DMS53 treated with DMSO at 0.1 percent for 48 hours (cell line): ENCODE data around the gene FSD1.
"Not testable (repeated sequence)": the region's sequence is repeated elsewhere in the genome, so short reads cannot be mapped to it uniquely, and the experiment has no call there.

Experiments
- DNase-seq: peaks from one replicate; lab custom pipeline; 2025; ENCODE audit not compliant: unreplicated experiment; lab: John Stamatoyannopoulos, UW

The FSD1 gene

DNA sequence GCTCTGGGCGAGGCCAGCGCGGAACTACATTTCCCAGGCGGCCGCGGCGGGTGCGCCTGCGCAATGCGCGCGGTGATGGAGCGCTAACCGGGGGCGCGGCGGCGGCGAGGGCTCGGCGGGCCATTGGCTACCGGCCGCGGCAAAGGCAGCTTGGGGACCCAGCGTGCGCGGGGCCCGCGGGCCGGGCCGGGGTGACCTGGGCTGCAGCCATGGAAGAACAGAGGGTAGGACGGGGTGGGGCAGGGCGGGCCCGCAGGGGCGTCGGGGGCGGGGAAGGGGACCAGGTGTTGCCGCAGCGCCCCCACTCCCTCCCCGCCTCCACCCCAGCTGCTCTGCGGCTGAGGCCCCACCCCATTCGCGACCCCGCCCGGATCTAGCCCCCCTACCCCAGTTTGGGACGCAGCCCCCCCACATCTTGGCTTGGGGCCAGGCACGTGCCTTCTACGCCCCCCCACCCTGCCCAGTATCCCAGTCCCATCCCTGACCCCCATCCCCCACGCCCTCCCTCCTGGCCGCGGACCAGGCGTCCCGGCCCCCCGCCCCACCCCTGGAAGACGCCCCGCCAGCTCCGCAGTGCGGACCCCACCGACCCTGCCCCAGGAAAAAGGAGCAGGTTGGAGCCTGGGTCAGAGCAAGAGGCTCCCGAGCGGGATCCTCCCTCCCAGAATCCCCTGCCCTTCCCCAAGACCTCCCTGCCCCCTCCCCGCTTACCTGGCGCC lies at the start of gene FSD1:
FSD1 (plus strand) TSS at position 61 of the 719 bp plus-strand sequence; CDS start at position 210, 149 bp downstream.
- no peak for DNase-seq

DNA sequence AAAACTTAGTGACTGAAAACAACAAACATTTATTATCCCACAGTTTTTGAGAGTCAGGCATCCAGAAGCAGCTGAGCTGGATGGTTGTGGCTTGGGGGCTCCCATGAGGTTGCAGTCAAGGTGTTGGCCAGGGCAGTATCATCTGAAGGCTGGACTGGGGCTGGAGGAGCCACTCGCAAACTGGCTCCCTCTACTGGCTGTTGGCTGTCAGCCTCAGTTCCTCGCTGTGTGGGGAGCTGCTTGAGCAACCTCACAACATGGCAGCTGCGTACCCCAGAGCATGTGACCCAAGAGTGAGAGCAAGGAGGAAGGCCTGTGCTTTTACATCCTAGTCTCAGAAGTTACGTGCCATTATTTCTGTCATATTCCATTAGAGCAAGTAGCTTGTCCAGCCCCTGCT lies 47.8 kb upstream of the FSD1 start:
- no peak for DNase-seq

DNA sequence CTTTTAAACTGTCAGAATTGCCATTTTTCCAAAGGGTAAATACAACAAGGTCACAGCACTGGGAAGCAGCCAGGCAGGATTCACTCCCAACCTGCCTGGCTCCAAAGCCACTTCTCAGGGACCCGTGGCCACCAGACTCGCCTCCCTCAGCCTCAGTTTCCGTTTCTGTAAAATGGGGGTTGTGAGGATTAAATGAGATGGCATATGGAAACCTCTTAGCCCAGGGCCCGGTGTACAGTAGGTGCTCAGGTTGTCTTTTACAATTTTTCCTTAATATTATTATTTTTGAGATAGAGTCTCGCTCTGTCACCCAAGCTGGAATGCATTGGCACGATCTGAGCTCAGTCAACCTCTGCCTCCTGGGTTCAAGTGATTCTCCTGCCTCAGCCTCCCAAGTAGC lies 47.4 kb upstream of the FSD1 start:
- no peak for DNase-seq

DNA sequence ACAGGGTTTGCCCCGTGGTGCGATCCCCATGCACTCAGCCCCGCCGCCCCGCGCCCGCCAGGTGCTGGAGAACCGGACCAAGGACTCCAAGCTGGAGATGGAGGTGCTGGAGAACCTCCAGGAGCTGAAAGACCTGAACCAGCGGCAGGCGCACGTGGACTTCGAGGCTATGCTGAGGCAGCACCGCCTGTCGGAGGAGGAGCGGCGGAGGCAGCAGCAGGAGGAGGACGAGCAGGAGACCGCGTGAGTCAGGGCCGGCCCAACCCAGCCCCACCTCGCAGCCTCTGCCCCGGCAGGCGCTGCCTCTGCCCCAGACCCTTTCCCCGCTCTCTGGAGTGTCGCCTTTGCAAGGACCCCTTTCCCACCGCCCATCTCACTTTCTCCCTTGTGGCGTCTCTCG lies 46.2 kb upstream of the FSD1 start:
- DNase-seq: no peak

DNA sequence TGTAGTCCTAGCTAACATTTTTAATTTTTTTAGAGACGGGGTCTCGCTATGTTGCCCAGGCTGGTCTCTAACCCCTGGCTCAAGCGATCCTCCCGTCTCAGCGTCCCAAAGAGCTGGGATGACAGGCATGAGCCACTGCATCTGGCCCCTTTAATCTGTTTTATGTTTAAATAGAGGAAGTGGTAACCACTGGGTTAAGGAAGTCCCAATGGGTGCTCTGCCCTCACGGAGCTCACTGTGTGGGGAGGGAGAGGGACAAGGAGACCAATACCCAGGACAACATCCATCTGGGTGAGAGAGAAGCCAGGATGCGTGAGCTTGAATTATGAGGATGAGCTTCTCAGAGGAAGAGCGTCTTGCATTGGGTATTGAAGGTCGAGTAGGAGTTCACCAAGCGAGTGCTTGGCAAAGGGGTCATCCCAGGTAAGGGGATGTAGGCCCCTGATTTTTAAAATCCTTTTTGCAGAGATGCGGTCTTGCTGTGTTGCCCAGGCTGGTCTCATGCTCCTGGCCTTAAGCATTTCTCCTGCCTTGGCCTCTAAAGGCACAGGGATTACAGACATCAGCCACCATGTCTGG lies 43.7 kb upstream of the FSD1 start:
- no peak for DNase-seq

DNA sequence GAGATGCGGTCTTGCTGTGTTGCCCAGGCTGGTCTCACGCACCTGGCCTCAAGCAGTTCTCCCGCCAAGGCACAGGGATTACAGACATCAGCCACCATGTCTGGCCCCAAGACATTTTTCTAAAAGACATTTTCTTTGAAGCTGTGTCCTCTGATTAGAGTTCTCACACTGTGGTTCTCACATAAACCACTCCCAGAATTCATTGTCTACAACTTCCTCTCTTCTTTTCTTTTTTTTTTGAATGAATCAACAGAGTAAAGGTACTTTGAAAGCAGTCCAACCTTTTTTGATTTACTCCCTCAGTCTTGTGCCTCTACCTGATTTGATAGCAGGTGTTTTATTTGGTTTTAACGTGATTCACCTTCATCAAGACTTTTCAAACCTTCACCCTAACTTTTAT lies 39.6 kb upstream of the FSD1 start:
- DNase-seq: no peak

DNA sequence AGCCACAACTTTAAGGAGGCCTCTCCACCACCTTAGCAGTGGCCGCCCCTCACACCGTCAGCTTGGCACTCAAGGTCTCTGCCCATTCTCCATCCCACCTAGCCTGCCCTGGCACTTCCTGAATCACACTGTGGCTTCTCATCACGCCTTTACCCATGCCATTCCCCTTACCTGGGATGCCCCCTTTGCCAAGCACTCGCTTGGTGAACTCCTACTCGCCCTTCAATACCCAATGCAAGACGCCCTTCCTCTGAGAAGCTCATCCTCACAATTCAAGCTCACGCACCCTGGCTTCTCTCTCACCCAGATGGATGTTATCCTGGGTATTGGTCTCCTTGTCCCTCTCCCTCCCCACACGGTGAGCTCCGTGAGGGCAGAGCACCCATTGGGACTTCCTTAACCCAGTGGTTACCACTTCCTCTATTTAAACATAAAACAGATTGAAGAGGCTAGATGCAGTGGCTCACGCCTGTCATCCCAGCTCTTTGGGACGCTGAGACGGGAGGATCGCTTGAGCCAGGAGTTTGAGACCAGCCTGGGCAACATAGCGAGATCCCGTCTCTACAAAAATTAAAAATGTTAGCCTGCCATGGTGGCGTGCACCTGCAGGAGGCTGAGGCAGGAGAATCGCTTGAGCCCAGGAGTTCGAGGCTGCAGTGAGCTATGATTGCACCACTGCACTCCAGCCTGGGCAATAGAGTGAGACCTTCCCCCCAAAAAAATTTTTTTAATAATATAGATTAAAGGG lies 38.0 kb upstream of the FSD1 start:
- DNase-seq: no peak

DNA sequence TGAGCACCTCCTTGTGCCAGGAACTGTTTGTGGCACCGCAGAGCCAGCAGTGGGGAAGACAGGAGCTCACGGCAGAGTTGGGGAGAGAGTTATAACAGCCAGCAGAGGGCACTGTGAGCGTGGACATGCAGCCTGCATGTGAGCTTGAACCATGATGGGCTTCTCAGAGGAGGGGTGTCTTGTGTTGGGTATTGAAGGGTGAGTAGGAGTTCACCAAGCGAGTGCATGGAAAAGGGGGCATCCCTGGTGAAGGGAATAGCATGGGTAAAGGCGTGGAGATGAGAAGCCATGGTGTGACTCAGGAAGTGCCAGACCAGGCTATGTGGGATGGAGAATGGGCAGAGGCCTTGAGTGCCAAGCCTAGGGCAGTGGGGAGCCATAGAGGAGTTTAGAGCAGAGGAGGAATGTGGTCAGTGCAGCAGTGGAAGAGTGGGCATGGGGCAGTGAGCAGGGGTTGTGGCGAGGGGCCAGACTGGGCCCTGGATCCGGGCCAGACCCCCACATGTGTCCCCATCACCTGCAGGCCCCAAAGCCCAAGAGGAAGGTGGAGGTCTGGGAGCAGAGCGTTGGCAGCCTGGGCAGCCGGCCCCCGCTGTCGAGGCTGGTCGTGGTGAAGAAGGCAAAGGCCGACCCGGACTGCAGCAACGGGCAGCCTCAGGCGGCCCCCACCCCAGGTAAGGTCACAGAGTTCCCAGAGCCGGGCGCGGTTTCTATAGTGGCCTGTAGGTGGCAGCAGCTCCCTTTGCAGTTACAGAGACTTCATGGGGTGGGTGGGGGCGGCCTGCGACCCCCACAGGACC lies 37.1 kb upstream of the FSD1 start:
- DNase-seq: no peak

DNA sequence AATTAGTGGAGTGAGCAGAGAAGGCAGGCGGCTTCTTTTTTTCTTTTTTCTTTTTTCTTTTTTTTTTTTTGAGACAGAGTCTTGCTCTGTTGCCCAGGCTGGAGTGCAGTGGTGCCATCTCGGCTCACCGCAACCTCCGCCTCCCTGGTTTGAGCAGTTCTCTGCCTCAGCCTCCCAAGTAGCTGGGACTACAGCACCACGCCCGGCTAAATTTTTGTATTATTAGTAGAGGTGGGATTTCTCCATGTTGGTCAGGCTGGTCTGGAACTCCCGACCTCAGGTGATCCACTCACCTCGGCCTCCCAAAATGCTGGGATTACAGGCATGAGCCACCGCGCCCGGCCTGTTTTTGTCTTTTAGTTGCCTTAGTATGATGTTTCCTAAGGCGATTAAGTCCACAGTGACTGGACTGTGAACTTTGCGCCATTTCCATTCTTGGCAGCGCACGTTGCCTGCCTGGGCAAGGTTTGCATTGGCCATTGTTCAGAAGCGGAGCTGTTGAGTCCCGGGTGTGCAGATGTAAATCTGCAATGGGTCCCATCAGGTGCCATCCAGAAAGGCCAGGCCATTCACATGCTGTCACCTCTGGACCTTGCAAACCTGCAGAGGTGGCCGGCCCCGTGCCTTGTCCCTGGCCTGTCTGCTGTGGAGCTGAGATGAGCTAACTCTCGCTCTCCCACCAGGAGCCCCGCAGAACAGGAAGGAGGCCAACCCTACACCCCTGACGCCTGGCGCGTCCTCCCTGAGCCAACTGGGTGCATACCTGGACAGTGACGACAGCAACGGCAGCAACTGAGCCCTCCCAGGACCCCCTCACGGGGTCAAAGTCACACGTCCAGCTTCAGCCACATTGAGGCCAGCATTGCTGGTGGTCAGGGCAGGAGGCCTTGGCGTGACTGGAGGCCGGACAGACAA lies 36.2 kb upstream of the FSD1 start:
- DNase-seq: no peak

DNA sequence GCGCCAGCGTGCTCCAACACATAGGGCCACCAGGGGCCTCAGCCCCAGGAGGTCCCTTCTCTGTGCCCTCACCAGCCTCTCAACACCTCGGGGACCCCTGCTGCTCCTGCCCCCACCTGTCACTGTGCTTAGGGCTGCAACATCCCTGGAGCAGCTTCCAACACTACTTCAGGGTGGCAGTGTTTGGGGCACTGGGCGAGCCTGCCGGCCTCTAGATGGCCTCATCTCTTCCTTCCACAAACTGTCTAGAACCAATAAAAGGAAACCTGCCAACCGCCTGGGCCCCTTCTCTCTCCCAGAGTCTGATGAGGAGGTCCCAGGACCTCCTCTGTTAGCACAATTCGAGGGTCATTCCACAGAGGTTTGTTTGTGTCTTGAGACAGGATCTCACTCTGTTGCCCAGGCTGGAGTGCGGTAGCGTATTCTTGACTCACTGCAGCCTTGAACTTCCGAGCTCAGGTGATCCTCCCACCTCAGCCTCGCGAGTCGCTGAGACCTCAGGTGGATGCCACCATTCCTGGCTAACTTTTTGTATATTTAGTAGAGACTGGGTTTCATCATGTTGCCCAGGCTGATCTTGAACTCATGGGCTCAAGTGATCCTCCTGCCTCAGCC lies 35.5 kb upstream of the FSD1 start:
- DNase-seq: no peak

DNA sequence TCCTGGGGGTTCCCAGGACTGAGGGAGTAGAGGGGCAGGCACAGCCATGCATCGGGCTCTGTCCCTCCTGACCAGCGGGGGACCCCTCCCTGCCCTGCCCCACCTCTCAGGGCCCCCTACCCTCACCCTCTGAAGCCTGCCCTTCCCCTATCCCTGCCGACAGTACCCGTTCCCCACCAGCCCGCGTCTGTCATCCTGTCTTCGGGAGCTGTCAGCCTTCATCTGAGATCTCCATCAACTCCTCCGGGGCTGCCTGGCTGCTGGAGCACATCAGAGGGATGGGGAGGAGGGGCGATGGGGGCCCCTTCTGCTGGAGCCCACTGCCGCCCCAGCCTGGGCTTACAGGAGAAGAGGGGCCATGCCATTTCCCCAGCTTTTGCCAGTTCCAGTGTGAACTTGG lies 31.5 kb upstream of the FSD1 start:
- DNase-seq: no peak

DNA sequence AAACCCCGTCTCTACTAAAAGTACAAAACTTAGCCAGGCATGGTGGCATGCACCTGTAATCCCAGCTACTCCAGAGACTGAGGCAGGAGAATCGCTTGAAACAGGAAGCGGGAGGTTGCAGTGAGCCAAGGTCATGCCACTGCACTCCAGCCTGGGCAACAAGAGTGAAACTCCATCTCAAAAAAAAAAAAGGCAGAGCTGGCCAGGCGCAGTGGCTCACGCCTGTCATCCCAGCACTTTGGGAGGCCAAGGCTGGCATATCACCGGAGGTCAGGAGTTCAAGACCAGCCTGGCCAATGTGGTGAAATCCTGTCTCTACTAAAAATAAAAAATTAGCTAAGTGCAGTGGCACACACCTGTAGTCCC lies 30.1 kb upstream of the FSD1 start:
- not testable (repeated sequence) for DNase-seq

DNA sequence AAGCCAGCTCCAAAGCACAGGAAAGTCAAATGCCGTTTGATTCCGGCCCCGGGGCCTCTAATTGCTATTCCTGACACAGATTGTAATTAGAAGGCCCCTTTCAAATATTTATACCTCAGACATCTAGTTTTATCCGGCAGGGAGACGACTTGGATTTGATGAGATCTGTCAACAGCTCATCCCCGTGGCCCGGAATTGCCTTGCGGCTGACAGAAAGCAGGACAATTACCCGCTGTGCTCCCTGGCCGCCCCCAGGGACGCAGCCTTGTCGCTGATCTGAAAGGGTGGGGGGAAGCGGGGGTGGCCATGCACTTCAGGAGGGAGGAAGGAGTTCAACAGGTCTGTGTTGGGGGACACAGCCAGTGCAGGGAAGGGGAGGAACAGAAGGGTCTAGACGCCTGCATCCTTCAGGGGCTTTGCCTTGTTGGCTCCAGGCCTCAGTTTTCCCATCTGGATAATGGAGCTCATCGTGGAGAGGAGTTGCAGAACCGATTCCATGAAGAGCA lies 27.2 kb upstream of the FSD1 start:
- DNase-seq: no peak

DNA sequence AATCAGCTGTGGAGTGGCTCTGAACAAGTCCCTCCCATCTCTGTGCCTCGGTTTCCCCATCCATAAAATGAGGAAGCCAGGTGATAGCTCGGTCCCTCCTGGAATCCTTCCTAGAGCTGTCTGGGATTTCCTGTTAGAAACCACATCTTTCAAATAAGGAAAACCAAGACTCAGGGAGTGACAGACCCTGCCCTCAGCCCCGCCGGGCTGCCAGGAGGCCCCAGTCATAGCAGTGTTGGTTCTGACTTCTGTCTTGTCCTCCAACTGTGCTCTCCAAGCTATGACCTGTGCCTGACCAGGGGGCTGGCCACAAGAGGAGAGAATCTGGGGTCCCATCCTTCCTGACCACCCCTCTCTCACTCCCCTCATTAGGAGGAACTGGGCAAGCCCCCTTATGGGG lies 26.4 kb upstream of the FSD1 start:
- DNase-seq: no peak

DNA sequence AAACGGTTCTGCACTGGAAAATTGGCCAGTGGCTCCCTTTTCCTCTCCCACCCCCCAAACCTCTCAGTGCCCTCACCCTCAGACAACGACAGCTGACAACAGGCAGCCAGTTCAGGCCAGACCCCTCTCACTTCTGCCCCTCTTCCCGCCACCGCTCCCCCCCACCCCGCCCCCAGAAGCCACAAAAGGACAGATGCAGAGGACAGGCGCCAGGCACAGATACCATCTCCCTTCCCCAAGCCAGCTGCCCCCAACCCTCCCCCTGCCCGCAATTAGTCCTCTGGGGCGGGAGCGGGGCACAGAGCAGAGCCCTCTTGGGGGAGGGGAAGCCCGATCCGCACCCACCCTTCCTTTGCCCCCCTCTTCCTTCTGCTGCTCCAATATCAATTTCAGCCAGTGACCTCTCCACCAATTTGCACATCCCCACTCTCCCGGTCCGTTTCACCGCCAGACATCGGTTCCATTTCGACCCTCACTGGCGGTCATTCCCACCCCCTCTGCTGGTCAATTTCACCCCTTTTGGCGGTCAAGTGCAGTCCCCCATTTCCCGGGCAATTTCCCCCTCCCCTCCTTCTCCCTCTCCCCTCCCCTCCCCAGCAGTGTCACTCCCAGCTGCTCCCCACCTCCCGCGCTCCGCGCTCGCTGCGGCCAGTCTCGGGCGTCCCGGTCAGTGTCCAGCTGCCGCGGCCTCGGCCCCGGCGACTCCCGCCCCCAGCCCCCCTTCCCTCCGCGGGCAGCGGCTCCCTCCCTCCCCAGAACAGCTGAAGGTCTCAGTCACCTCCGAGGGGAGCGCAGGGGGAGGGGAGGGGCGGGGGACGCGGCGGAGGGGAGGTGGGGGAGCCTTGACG lies 25.8 kb upstream of the FSD1 start, which contains the start of gene SHD:
SHD (plus strand) TSS at position 848 of the 848 bp plus-strand sequence. CDS start 798 bp downstream, outside the sequence.
- DNase-seq: no peak

DNA sequence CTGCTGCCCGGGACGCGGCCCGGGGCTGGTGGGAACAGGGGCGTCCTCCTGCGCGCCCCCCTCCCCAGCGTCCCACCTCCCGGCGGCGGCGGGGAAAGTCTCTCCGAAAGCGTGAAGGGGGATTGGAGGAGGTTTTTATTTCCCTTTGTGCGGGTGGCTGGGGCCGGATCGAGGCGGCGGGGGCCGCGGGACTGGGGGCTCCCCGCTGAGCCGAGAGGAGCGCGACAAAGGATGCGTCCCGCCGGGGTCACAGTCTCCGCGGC lies 25.2 kb upstream of the FSD1 start:
- no peak for DNase-seq

DNA sequence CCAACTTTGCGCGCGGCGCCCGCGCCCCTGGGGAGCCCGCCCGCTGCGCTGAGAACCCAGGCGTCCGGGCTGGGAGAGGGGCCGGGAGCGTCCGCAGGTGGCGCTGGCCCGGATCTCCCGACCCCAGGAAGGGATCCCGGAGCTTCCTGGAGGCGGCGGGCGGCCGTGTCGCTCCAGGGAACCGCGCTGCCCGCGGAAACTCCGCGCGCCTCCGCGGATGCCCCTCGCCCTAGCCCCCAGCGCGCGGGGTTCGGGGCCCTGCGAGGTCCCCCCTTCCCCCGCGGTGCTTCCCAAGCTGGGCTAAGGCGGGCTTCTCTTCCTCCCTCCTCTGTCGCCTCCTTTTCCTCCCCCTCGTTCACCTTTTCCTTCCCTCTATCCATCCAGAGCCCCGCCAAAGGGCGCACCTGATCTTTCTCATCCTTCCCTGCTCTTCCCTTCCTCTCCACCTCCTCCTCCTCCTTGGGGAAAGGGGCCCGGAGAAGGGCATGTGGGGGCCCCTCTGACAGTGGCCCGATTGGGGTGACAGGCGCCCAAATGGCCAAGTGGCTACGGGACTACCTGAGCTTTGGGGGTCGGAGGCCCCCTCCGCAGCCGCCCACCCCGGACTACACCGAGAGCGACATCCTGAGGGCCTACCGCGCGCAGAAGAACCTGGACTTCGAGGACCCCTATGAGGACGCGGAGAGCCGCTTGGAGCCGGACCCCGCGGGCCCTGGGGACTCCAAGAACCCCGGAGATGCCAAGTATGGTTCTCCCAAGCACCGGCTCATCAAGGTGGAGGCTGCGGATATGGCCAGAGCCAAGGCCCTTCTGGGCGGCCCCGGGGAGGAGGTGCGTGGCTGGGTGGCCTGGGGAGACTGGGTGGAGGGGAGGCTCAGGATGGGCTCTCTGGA lies 24.6 kb upstream of the FSD1 start:
- DNase-seq: no peak
